Activated T-helper 1 cell treated with anti-CD3 and anti-CD28 coated beads, Interleukin-2, amount 50 U/mL, for 16 hours (primary cell): ENCODE data around the gene KIF9.
"Not testable (repeated sequence)": the region's sequence is repeated elsewhere in the genome, so short reads cannot be mapped to it uniquely, and the experiment has no call there.

Experiments used
- DNase-seq, 2 donors: peaks; one replicate each; pipeline ENCODE4 v3.0.0-alpha.2; 2020; ENCODE audit warnings: low read depth in 1 of 2, low spot score in 1 of 2

The KIF9 gene, protein sequence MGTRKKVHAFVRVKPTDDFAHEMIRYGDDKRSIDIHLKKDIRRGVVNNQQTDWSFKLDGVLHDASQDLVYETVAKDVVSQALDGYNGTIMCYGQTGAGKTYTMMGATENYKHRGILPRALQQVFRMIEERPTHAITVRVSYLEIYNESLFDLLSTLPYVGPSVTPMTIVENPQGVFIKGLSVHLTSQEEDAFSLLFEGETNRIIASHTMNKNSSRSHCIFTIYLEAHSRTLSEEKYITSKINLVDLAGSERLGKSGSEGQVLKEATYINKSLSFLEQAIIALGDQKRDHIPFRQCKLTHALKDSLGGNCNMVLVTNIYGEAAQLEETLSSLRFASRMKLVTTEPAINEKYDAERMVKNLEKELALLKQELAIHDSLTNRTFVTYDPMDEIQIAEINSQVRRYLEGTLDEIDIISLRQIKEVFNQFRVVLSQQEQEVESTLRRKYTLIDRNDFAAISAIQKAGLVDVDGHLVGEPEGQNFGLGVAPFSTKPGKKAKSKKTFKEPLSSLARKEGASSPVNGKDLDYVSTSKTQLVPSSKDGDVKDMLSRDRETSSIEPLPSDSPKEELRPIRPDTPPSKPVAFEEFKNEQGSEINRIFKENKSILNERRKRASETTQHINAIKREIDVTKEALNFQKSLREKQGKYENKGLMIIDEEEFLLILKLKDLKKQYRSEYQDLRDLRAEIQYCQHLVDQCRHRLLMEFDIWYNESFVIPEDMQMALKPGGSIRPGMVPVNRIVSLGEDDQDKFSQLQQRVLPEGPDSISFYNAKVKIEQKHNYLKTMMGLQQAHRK

DNA sequence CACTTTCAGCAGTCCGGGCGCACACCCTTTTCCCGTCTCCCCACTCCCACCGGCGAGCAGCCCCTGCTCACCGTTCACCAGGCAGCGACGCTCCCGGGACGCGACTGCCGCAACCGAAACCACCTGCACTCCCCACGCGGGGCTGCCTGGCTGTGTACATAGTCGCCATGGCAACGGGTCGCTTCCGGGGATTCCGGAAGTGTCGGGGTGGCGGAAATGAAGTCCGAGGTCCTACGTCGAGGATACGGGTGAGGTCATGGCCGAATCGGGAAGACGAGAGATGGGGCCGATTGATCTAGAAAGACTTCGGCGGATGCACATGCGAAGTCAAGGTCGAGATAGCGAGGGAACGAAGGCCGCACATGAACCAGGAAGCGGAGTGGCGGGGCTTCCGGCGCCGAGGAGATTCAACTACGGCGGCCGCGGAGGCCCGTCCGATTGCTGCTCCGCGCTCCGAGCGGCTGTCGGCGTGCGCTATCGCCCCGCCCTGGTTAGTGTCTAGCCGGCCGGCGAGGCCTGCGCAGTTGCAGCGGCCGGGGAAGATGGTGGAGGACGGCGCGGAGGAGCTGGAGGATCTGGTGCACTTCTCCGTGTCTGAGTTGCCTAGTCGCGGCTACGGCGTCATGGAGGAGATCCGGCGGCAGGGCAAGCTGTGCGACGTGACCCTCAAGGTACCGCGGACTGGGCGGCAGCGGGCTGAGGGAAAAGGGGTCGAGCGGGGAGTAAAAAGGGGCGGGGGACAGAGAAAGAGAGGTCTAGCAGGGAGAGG lies at the start of gene KIF9, which contains the start of gene KLHL18:
KIF9 (minus strand) TSS at position 376 of the 769 bp plus-strand sequence. CDS start 5,425 bp downstream, outside the sequence.
KLHL18 (plus strand) TSS at position 521 of the 769 bp plus-strand sequence; CDS start at position 543, 22 bp downstream.
- DNase-seq = peak; percentile 93 to 95

DNA sequence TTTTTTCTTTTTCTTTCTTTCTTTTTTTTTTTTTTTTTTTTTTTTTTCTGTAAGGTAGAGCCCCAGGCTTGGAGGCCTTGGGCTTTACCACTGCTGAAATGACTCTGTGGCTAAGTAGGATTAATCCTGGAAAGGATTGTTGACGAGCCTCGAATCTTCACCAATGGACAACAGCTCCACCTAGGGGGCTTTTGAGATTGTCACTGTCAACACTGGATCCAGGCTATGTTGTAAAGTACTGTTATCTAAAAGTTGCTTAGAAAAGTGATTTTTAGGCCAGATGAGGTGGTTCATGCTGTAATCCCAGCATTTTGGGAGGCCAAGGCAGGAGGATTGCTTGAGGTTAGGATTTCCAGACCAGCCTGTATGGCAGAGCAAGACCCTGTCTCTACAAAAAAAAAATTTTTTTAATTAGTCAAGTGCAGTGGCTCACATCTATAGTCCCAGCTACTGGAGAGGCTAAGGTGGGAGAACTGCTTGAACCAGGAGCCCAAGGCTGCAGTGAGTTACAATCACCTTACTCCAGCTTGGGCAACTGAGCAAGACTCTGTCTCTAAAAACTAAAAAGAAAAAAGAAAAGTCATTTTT lies 41.8 kb upstream of the KIF9 start:
- peak in 1 of 2 donors; percentile 9 for DNase-seq

DNA sequence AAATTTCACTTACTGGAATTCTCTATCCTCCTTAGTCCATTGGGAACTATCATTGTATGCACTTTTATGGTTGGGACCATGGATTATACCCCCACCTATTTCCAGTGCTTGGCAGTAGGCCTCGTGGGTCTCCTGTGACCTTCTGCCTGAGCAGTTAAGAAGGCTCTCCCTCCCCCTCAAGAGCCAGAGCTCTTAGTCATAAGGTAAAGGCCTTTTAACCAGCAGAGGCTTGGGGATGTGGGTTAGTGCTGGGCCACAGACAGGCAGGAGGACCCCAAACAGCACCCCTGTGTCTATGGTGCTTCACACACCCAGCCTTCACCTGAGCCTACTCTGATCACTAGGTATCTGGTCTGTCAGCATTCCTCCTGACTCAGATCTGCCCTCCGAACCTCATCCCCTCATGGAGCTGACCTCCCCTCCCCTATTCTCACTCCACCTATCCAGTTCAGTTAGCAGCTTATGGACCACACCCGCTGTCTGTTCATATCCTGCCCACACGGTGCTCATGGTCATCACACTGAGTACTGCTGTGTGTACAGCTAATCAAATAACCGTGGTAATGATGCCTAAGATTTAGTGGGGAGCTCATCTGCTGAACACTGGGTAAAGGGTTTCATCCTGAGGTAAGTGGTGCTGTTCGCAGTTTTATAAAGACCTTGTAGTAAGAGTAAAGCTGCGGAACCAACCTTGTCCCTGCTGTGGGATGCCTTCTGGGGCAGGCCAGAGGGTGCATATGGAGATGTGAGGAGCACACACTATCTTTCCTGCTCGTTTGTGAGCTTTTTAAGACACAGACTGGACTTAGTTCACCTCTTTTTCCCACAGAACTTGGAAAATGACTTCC lies 41.1 kb upstream of the KIF9 start:
- DNase-seq = no peak

DNA sequence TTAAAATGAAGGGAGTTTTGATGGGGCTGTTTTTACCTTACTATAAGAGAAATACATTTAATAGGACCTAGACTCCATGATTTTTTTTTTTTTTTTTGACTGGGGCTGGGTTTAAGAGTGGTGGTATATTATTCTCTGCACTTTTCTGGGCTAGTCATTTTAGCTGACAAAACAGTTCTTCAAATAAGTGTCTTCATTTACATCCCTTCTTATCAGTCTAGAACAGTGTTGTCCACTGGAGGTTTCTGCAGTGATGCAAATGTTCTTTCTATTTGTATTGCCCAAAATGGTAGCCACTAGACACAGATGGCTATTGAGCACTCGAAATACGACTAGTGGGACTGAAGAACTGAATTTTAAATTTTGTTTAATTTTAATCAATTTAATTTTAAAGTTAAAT lies 37.4 kb upstream of the KIF9 start:
- DNase-seq = no peak

DNA sequence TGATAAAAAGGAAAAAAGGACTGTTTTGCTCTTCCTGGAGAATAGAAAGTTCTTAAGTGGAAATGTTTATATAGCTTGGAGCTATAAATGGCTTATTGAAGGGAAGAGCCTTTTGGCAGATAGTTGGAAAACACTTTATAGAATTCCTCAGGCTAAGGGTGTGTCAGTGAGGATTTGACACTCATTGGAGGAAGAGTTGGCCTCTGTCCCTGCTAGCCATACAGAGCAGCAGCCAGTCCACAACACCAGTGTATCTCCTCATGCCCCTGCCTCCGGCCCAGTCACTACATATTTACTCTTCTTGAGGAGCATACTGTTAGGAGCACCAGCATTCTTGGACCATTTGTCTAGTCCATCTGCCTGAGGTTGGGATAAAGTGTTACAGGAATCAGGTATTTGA lies 36.3 kb upstream of the KIF9 start:
- DNase-seq = no peak

DNA sequence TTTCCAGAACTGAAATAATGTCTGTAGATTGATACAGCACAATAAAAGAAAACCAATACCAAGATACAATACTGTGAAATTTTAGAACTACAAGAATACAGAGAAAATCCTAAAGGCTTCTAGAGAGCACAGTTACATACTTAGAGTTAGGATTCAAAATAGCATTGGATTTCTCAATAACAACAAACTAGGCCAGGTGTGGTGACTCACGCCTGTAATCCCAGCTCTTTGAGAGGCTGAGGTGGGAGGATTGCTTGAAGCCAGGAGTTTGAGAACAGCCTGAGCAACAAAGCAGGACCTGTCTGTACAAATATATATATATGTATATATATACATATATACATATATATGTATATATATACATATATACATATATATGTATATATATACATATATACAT lies 33.6 kb upstream of the KIF9 start:
- DNase-seq = not testable (repeated sequence)

DNA sequence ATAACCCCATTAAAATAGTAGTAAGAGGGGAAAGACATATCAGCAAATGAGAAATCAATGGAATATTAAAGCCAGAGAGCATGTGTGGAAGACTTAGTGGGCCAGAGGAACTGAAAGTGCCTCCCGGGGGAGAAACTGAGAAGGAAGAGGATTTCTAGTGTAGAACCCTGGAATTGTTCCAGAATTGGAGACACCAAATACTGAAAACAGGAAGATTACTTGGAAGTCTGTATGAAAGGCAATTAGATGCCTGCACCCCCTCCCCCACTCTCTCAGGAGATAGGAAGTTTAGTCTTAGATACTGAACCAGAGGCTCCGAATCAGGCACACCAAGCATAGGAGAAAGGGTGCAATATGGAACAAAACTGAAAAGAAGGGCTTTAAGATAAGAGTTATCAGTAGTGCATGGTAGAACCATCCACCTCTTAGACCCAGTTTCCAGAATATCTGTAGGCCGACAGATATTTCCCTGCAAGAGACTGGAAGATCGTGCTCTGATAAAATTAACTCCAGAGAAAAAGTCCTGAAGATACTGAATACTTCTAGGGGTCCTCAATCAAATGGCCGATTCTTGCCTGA lies 32.6 kb upstream of the KIF9 start:
- DNase-seq = no peak

DNA sequence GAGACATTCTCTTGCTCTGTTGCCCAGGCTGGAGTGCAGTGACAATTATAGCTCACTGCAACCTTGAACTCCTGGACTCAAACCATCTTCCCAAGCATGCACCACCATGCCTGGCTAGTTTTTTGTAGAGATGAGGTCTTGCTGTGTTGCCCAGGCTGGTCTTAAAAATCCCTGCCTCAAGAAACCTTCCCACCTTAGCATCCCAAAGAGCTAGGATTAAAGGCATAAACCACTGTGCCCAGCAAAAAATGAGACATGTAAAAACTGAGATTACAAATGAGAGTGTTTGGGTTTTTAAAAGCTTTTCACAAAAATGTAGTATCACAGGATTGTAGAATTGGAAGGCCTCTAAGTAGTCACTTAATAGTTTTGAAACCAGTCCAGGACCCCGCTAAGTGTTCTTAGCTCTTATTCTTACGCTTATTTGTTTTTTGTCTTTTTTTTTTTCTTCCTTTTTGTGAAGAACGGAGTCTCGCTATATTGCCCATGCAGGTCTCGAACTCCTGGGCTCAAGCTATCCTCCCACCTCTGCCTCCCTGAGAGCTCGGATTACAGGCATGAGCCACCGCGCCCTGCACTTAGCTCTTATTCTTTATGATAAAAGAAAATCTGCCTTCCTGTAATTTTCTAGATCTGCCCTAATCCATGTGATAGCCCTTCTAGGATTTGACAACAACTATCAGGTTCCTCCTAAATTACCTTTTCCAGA lies 31.6 kb upstream of the KIF9 start:
- no peak for DNase-seq

DNA sequence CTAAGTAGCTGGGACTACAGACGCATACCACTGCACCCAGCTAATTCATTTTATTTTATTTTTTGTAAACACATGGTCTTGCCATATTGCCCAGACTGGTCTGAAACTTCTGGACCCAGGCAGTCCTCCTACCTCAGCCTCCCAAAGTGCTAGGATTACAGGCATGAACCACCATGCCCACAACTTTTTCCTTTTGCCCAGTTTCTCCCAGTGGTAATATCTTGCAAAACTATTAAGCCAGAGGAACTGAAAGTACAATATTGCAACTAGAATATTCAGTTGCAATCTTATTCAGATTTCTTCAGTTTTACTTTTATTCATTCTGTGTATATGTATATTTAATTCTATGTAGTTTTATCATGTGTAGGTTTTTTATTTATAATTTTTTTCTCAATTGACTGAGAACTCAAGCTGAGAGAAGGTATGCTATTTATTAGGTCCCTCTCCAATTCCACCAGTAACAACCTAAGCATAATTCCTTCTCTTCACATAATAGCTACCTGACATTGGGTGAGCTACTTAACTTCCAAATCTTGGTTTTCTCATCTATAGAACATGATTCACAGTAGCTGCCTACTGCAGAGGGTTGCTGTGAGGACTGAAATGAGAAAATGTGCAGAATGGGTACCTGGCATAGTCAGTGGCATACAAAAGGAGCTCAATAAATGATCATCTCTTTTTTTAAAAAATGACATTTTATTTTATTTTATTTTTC lies 30.9 kb upstream of the KIF9 start:
- DNase-seq = no peak

DNA sequence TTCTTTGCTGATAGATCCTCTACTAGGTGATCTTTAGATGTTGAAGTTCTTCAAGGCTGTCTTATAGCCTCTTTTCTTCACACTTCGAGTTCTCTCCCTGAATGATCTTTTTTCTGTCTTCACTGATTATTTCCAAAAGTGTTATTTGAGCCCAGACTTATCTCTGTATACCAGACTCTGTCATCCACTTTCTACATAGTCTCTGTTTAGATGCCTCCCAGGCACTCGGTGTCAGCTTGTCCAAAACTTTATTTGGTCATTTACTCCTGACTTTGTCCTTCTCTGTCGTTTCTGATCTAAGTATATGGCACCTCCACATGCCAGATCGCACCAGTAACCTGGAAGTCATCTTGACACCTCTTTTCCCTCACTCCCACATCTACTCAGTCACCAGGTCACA lies 27.8 kb upstream of the KIF9 start:
- no peak for DNase-seq

DNA sequence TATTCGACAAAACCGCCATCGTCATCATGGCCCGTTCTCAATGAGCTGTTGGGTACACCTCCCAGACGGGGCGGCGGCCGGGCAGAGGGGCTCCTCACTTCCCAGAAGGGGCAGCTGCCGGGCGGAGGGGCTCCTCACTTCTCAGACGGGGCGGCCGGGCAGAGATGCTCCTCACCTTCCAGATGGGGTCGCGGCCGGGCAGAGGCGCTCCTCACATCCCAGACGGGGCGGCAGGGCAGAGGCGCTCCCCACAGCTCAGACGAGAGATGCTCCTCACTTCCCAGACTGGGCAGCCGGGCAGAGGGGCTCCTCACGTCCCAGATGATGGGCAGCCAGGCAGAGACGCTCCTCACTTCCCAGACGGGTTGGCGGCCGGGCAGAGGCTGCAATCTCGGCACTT lies 26.6 kb upstream of the KIF9 start:
- not testable (repeated sequence) for DNase-seq

DNA sequence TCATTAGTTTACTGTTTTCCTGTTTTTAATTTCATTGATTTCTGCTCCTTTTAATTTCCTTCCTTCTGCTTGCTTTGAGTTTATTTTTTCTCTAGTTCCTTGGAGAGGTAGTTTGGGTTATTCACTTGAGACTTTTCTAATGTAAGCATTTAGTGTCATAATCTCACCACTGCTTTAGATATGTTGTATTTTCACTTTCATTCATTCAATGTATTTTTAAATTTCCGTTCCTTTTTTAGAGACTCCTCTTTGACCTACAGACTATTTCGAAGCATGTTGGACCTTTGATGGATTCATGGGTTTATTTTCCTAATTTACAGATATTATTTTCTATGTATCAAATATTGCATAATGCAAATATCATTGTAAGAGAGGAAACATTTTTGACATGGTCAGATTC lies 23.4 kb upstream of the KIF9 start:
- DNase-seq = no peak

DNA sequence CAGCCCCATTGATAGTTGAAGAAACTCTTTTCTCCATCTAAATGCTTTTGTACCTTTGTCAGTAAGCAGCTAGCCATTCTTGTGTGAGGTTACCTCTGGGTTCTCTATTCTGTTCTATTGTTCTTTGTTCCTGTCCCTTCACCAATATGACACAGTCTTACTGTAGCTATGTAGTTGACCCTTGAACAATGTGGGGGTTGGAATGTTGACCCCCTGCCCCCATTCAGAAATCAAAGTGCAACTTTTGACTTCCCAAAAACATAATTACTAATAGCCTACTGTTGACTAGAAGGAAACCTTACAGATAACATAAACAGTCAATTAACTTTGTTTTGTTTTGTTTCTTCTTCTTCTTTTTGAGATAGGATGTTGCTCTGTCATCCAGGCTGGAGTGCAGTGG lies 18.9 kb upstream of the KIF9 start:
- DNase-seq = no peak

DNA sequence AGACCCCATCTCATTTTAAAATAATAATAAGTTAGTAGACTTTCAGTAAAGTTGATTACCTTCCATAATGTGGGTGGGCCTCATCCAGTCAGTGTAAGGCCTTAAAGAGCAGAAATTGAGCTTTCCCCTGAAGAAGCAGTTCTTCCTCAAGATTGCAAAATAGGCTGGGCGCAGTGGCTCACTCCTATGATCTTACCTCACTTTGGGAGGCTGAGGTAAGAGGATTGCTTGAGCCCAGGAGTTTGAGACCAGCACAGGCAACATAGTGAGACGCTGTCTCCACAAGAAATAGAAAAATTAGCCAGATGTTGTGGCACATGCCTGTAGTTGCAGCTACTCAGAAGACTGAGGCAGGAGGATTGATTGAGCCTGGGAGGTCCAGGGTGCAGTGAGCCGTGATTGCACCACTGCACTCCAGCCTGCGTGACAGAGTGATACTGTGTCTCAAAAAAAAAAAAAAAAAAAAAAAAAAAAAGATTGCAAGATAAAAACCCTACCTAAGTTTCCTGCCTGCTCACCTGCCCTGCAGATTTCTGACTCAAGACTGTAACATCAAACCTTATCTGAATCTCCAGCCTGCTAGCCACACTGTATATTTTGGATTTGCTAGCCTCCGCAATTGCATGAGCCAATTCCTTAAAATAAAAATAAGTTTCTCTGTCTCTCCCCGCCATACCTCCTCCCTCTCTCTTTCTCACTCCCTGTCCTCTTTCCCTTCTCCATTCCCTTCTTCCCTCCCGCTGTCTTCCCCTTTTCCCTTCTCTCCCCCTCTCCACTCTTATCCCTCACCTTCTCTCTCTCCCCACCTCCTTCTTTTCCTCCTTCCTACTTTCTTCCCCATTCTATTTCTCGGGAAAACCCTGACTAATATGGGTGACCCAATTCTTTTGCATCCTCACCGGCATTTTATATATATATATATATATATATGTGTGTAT lies 17.1 kb upstream of the KIF9 start:
- DNase-seq = no peak

DNA sequence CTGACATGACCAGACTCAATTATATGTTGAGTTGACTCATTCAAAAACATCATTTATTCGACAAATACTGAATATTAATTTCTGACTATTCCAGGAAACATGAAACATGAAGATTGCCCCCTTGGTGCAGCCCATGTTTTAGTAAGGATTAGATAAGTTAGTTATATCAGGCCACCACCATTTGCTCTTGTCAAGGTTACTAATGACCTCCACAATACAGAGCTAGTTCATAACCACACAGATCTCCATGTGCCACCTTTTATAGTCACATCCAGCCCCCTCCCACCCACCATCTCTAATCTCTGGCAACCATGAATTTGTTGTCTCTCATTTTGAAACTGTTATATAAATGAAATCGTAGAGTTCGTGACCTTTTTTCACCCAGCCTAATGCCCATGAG lies 15.8 kb upstream of the KIF9 start:
- no peak for DNase-seq

DNA sequence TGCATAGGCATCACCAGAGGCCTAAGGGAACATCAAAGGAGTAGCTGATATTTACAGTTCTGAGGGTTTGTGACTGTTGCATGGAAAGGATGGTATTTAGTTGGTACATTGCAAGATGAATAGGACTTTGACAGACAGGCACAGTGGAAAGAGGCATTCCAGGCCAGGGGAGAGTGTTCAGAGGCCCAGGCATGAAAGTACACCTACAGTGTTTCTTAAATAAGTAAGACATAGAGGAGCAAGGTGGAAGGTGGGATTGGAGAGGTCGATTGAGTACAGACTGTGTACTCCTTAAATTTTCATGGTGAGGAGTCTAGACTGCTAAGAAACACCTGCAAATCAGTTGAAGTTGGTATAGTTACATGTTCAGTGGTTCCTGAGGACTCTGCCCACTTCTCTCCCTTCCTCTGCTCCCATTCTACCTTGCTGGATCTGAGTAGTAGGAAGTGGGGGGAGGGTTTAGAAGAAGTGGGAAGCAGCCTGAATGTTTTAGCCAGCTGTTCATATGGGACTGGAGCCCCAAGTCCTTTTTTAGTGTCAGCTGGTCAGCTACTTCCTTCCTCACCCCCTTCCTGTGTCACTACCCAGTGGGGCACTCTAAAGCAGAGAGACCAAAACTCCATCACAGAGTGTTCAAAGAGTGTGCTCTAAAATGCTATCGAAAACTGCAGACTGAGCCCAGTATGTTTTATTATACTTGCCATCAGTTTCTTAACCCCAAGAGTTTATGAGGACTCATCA lies 14.1 kb upstream of the KIF9 start:
- no peak for DNase-seq

DNA sequence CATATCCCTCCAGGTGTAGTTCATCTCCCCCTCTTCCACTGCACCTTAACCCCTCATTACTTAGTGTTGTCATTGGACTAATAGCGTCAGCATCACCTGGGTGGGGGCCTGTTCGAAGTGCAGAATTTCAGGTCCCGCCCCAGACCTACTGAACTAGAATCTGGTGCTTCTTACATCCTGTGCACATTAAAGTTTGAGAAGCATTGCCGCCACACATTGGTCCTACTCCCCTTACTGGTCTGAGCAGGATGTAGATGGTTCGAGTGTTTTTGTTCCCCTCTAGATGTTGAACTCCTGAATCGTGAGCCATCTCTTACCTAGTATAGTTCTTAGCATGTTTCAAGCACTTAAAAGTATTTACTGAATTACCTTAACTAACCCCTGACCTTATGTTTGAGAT lies 13.4 kb upstream of the KIF9 start:
- no peak for DNase-seq
